ENCODE results near the gene HPS4.

HPS4 gene

GRCh38 chr22:26429458-26430286 is 53.9 kb downstream of the HPS4 start:
- no peak overlapping the region for H3K27ac Mint-ChIP-seq
- H3K4me3 Mint-ChIP-seq = peak overlapping the region; percentile 87
- peak; percentile 35 for DNase-seq
- peaks cover 26% of the 10 kb centered on the region for H3K4me1 Mint-ChIP-seq
- TF ChIP-seq, protein P1, sequence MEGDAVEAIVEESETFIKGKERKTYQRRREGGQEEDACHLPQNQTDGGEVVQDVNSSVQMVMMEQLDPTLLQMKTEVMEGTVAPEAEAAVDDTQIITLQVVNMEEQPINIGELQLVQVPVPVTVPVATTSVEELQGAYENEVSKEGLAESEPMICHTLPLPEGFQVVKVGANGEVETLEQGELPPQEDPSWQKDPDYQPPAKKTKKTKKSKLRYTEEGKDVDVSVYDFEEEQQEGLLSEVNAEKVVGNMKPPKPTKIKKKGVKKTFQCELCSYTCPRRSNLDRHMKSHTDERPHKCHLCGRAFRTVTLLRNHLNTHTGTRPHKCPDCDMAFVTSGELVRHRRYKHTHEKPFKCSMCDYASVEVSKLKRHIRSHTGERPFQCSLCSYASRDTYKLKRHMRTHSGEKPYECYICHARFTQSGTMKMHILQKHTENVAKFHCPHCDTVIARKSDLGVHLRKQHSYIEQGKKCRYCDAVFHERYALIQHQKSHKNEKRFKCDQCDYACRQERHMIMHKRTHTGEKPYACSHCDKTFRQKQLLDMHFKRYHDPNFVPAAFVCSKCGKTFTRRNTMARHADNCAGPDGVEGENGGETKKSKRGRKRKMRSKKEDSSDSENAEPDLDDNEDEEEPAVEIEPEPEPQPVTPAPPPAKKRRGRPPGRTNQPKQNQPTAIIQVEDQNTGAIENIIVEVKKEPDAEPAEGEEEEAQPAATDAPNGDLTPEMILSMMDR (IDR thresholded peaks at IDR 0.05) = no peak
- no peaks in the 10 kb centered on the region for H3K36me3 Mint-ChIP-seq (ENCODE audit: low read depth)
- peaks cover 56% of the 10 kb centered on the region for H3K27me3 Mint-ChIP-seq (ENCODE audit: low read depth, poor library complexity)
- peaks cover 3% of the 10 kb centered on the region for H3K9me3 Mint-ChIP-seq

GRCh38 chr22:26428515-26429457 is 54.8 kb downstream of the HPS4 start, which contains the start of gene ASPHD2:
TSS of gene ASPHD2 (plus strand) at chr22:26429260. CDS start at chr22:26433616, 4,356 bp downstream.
- TF ChIP-seq, protein P1 (IDR thresholded peaks at IDR 0.05) = no peak
- peak; percentile 79 for DNase-seq
- Mint-ChIP-seq H3K27me3 (ENCODE audit: low read depth, poor library complexity) (peaks cover 61% of the 10 kb centered on the region), H3K27ac (no peak within 1 kb of the TSS), H3K4me3 (peak within 1 kb of the TSS; percentile 95), H3K9me3 (peaks cover 8% of the 10 kb centered on the region), H3K4me1 (peaks cover 26% of the 10 kb centered on the region), H3K36me3 (ENCODE audit: low read depth) (no peaks in the 10 kb centered on the region)

- Mint-ChIP-seq H3K27me3 (ENCODE audit: low read depth, poor library complexity) (peaks cover 65% of the 10 kb centered on the region), H3K4me1 (peaks cover 26% of the 10 kb centered on the region), H3K27ac (no peak overlapping the region), H3K9me3 (peaks cover 23% of the 10 kb centered on the region), H3K4me3 (peak overlapping the region; percentile 43), H3K36me3 (ENCODE audit: low read depth) (no peaks in the 10 kb centered on the region)
- DNase-seq = no peak
- TF ChIP-seq, protein P1 (IDR thresholded peaks at IDR 0.05) = no peak
Observed at GRCh38 chr22:26426924-26427323, 56.7 kb downstream of the HPS4 start.

GRCh38 chr22:26418620-26419019 is 65.0 kb downstream of the HPS4 start:
- H3K27ac Mint-ChIP-seq = no peak overlapping the region
- H3K4me3 Mint-ChIP-seq = no peak overlapping the region
- no peaks in the 10 kb centered on the region for H3K36me3 Mint-ChIP-seq (ENCODE audit: low read depth)
- TF ChIP-seq, protein P1 (IDR thresholded peaks at IDR 0.05) = no peak
- peaks cover 13% of the 10 kb centered on the region for H3K9me3 Mint-ChIP-seq
- no peaks in the 10 kb centered on the region for H3K4me1 Mint-ChIP-seq
- no peak for DNase-seq
- H3K27me3 Mint-ChIP-seq (ENCODE audit: low read depth, poor library complexity) = peaks cover 45% of the 10 kb centered on the region

- H3K4me1 Mint-ChIP-seq = no peaks in the 10 kb centered on the region
- peaks cover 39% of the 10 kb centered on the region for H3K27me3 Mint-ChIP-seq (ENCODE audit: low read depth, poor library complexity)
- H3K27ac Mint-ChIP-seq = no peak overlapping the region
- TF ChIP-seq, protein P1 (IDR thresholded peaks at IDR 0.05) = no peak
- no peaks in the 10 kb centered on the region for H3K36me3 Mint-ChIP-seq (ENCODE audit: low read depth)
- no peak overlapping the region for H3K4me3 Mint-ChIP-seq
- H3K9me3 Mint-ChIP-seq = peaks cover 1% of the 10 kb centered on the region
- DNase-seq = no peak
Observed at GRCh38 chr22:26417406-26417805, 66.2 kb downstream of the HPS4 start.
